ENCODE measurements around the gene SLC4A1. TPM values are rescaled to one million over a fixed set of nuclear protein-coding genes. Genes with fewer than 3 reads are reported as not detected.

SLC4A1 gene
- total and polyA plus RNA-seq, 7 donors: 0.26 to 7.2 (median 1.2) TPM; not detected in 3

- Histone ChIP-seq H3K27ac (peak overlapping the region; percentile 71), H3K4me3 (peak overlapping the region; percentile 25), H3K36me3 (ENCODE audit: insufficient read depth in 1 of 2, low read depth in 1 of 2) (peaks cover 13 to 78% of the 10 kb centered on the region in 2 donors), H3K4me1 (peaks cover 15% of the 10 kb centered on the region), H3K27me3 (ENCODE audit: insufficient read depth in 3 of 3, low read length in 2 of 3) (no peaks in the 10 kb centered on the region), H3K9me3 (no peaks in the 10 kb centered on the region)
- ATAC-seq (peak; percentile 94 to 98 (median 96)), DNase-seq (peak; percentile 90 to 96)
- 21 to 28% (median 25%) methylated on average over 46 to 64 of the region's 64 CpGs for WGBS, 3 donors
- intact Hi-C loops (cut with DNase I): loop anchor here (2.0 to 5.0 kb wide), 3 partner anchors 114 to 137 kb away; partner anchors contain the start of genes GRN (in 1 of the 2) and SLC25A39 (in 1 of the 2)
- peak; percentile 99 for TF ChIP-seq CTCF (IDR thresholded peaks at IDR 0.05)
These were observed 57.4 kb downstream of the SLC4A1 start for GRCh38 chr17:44210342-44211192.

- intact Hi-C loops (cut with DNase I): loop anchor here (2.0 to 5.0 kb wide), 3 partner anchors 115 to 137 kb away; partner anchors contain the start of genes GRN (in 2 of the 2) and SLC25A39 (in 1 of the 2)
- Histone ChIP-seq H3K4me1 (peaks cover 15% of the 10 kb centered on the region), H3K4me3 (no peak overlapping the region), H3K9me3 (no peaks in the 10 kb centered on the region), H3K27ac (peak overlapping the region; percentile 71), H3K27me3 (ENCODE audit: insufficient read depth in 3 of 3, low read length in 2 of 3) (no peaks in the 10 kb centered on the region), H3K36me3 (ENCODE audit: insufficient read depth in 1 of 2, low read depth in 1 of 2) (peaks cover 13 to 71% of the 10 kb centered on the region in 2 donors)
- no peak for TF ChIP-seq CTCF (IDR thresholded peaks at IDR 0.05)
- WGBS, 3 donors: 67 to 77% (median 69%) methylated on average over 11 of the region's 11 CpGs
- ATAC-seq (no peak), DNase-seq (peak in 1 of 2 donors; percentile 28)
These were observed 58.1 kb downstream of the SLC4A1 start for GRCh38 chr17:44209786-44210341.

- no peak for ATAC-seq
- no peak for TF ChIP-seq CTCF (IDR thresholded peaks at IDR 0.05)
- Histone ChIP-seq H3K9me3 (no peaks in the 10 kb centered on the region), H3K36me3 (ENCODE audit: insufficient read depth in 1 of 2, low read depth in 1 of 2) (peaks cover 9 to 53% of the 10 kb centered on the region in 2 donors), H3K27me3 (ENCODE audit: insufficient read depth in 3 of 3, low read length in 2 of 3) (no peaks in the 10 kb centered on the region), H3K4me1 (peaks cover 18% of the 10 kb centered on the region), H3K27ac (no peak overlapping the region), H3K4me3 (no peak overlapping the region)
- 80 to 88% (median 82%) methylated on average over 5 of the region's 5 CpGs for WGBS, 3 donors
- intact Hi-C loops (cut with DNase I): loop anchor here in 1 of 2 donors (5.0 kb wide), 1 partner anchor 140 kb away; the partner anchor contains the start of gene GRN
- DNase-seq: no peak
These were observed 60.2 kb downstream of the SLC4A1 start for GRCh38 chr17:44207743-44208142.

GRCh38 chr17:44207319-44207718 is 60.6 kb downstream of the SLC4A1 start:
- Histone ChIP-seq H3K27ac (no peak overlapping the region), H3K9me3 (no peaks in the 10 kb centered on the region), H3K4me1 (peaks cover 18% of the 10 kb centered on the region), H3K27me3 (ENCODE audit: insufficient read depth in 3 of 3, low read length in 2 of 3) (no peaks in the 10 kb centered on the region), H3K36me3 (ENCODE audit: insufficient read depth in 1 of 2, low read depth in 1 of 2) (peaks cover 9 to 53% of the 10 kb centered on the region in 2 donors), H3K4me3 (no peak overlapping the region)
- WGBS, 3 donors: 82 to 86% (median 85%) methylated on average over 17 of the region's 17 CpGs
- no peak for TF ChIP-seq CTCF (IDR thresholded peaks at IDR 0.05)
- no peak for DNase-seq
- intact Hi-C loops (cut with DNase I): loop anchor here in 1 of 2 donors (5.0 kb wide), 1 partner anchor 140 kb away; the partner anchor contains the start of gene GRN
- ATAC-seq: no peak

Data from psoas muscle (tissue), 8 donors.